Prostate gland (tissue), 2 donors: ENCODE data around the gene ANKS1B. TPM values are rescaled to one million over a fixed set of nuclear protein-coding genes. Genes with fewer than 3 reads are reported as not detected.
A peak's percentile ranks its signal among the peaks of the same experiment; 100 is the strongest.

Experiments used
- DNase-seq: peaks from one replicate; pipeline ENCODE4 v3.0.0-alpha.2; 2019; ENCODE audit warnings: low spot score
- H3K27ac ChIP-seq, 2 donors: fragments of 200-600 bp; sonication (generic); 2 replicates each; pipeline ENCODE4 v1.5.1; 2017 to 2019
- H3K27me3 ChIP-seq: fragments of 200-600 bp; sonication (generic); replicated peaks from 2 replicates; pipeline ENCODE4 v1.5.1; 2019; ENCODE audit not compliant: insufficient read depth
- H3K36me3 ChIP-seq, 2 donors: fragments of 200-600 bp; sonication (generic); 1 replicate in 1 of 2; 2 replicates in 1 of 2; pipeline versions ENCODE4 v1.5.1 to v1.8.1; 2017 to 2019
- H3K4me1 ChIP-seq: fragments of 200-600 bp; sonication (generic); replicated peaks from 2 replicates; pipeline ENCODE4 v1.5.1; 2019
- H3K4me3 ChIP-seq, 2 donors: fragments of 200-600 bp; sonication (generic); 2 replicates each; pipeline ENCODE4 v1.5.1; 2017 to 2019
- H3K9me3 ChIP-seq: fragments of 200-600 bp; sonication (generic); 2 replicates; pipeline ENCODE4 v1.5.1; 2017
- CTCF ChIP-seq, 4 experiments: fragments of 200-600 bp in 2 of 4; fragments of 450-650 bp in 2 of 4; sonication (generic) in 2 of 4; IDR thresholded peaks; 1 replicate in 3 of 4; 2 replicates in 1 of 4; pipeline ENCODE4 v1.5.1; 2016 to 2019; ENCODE audit warnings: antibody characterized with exemption in 4 of 4, mild to moderate bottlenecking in 2 of 4, moderate library complexity in 2 of 4
- POLR2A ChIP-seq: fragments of 450-650 bp; IDR thresholded peaks from one replicate; pipeline ENCODE4 v1.6.1; 2016; ENCODE audit warnings: antibody characterized with exemption, mild to moderate bottlenecking
- POLR2AphosphoS5 ChIP-seq: sonication (generic); formaldehyde crosslinking; IDR thresholded peaks from one replicate; pipeline ENCODE4 v1.6.1; 2017; ENCODE audit warnings: antibody characterized with exemption
- WGBS: methylation state at CpG from one replicate; pipeline ENCODE4 v1.1.5; 2018; 5-methylcytosine and 5-hydroxymethylcytosine counted together
- intact Hi-C: fragments of 100-400 bp; cut with DNase I; formaldehyde crosslinking; loops from one replicate; pipeline ENCODE4 v1.14.2; 2022
- total RNA-seq, 2 donors: library from RNA; depleted of rRNA; stranded (reverse); fragments of >200 nt; gene quantifications; one replicate each; pipeline ENCODE4 v1.1.0, GENCODE V29; 2016

ANKS1B gene
- total RNA-seq, 2 donors from 2014 or later, result 13.0 to 17.4 TPM

GRCh38 chr12:99975321-99975720 lies 9.4 kb downstream of the ANKS1B start:
- 63% methylated on average over 2 of the region's 2 CpGs for WGBS
- intact Hi-C loops, result no loop called here

GRCh38 chr12:99974146-99974545 lies 10.6 kb downstream of the ANKS1B start:
- H3K36me3 ChIP-seq, result no peaks in the 10 kb centered on the region
- intact Hi-C loops, result no loop called here
- no peaks in the 10 kb centered on the region for H3K4me1 ChIP-seq
- H3K9me3 ChIP-seq, result no peaks in the 10 kb centered on the region
- DNase-seq, result no peak
- 85% methylated on average over 2 of the region's 2 CpGs for WGBS
- H3K4me3 ChIP-seq, result no peak overlapping the region
- no peak overlapping the region for H3K27ac ChIP-seq
- no peaks in the 10 kb centered on the region for H3K27me3 ChIP-seq
- TF ChIP-seq CTCF (IDR thresholded peaks at IDR 0.05) (no peak), POLR2A (no peak), POLR2AphosphoS5 (no peak)

More at GRCh38 chr12:99975321-99975720, 9.4 kb downstream of the ANKS1B start:
- Histone ChIP-seq H3K36me3 (no peaks in the 10 kb centered on the region), H3K4me3 (no peak overlapping the region), H3K9me3 (no peaks in the 10 kb centered on the region), H3K27me3 (no peaks in the 10 kb centered on the region), H3K4me1 (no peaks in the 10 kb centered on the region), H3K27ac (no peak overlapping the region)
- no peak for DNase-seq
- no peak for TF ChIP-seq POLR2AphosphoS5
- TF ChIP-seq POLR2A, result no peak
- no peak for TF ChIP-seq CTCF (IDR thresholded peaks at IDR 0.05)

- WGBS, result 78% methylated on average over 2 of the region's 2 CpGs
- intact Hi-C loops, result no loop called here
- Histone ChIP-seq H3K4me3 (no peak overlapping the region), H3K9me3 (no peaks in the 10 kb centered on the region), H3K4me1 (no peaks in the 10 kb centered on the region), H3K36me3 (no peaks in the 10 kb centered on the region), H3K27me3 (no peaks in the 10 kb centered on the region), H3K27ac (no peak overlapping the region)
- DNase-seq, result no peak
- TF ChIP-seq CTCF (IDR thresholded peaks at IDR 0.05) (no peak), POLR2A (no peak), POLR2AphosphoS5 (no peak)
Measured at GRCh38 chr12:99966429-99966828, 18.3 kb downstream of the ANKS1B start.

- H3K27me3 ChIP-seq, result no peaks in the 10 kb centered on the region
- H3K4me1 ChIP-seq, result peaks cover 9% of the 10 kb centered on the region
- H3K9me3 ChIP-seq, result no peaks in the 10 kb centered on the region
- H3K36me3 ChIP-seq, result no peaks in the 10 kb centered on the region
- TF ChIP-seq POLR2A, result no peak
- TF ChIP-seq POLR2AphosphoS5, result no peak
- no peak for TF ChIP-seq CTCF (IDR thresholded peaks at IDR 0.05)
- 50% methylated on average over 3 of the region's 3 CpGs for WGBS
- no peak for DNase-seq
- no peak overlapping the region for H3K4me3 ChIP-seq
- intact Hi-C loops, result no loop called here
- no peak overlapping the region for H3K27ac ChIP-seq
Measured at GRCh38 chr12:99960311-99960710, 24.4 kb downstream of the ANKS1B start.

GRCh38 chr12:99959549-99960170 lies 25.1 kb downstream of the ANKS1B start:
- intact Hi-C loops, result no loop called here
- TF ChIP-seq CTCF (IDR thresholded peaks at IDR 0.05) (no peak), POLR2A (no peak), POLR2AphosphoS5 (peak; percentile 6)
- Histone ChIP-seq H3K27ac (no peak overlapping the region), H3K9me3 (no peaks in the 10 kb centered on the region), H3K4me3 (no peak overlapping the region), H3K4me1 (peaks cover 9% of the 10 kb centered on the region), H3K36me3 (no peaks in the 10 kb centered on the region), H3K27me3 (no peaks in the 10 kb centered on the region)
- DNase-seq, result no peak
- 26% methylated on average over 4 of the region's 4 CpGs for WGBS
